Activated T-helper 1 cell treated with anti-CD3 and anti-CD28 coated beads, Interleukin-2, amount 50 U/mL, for 16 hours (primary cell): Measurements from ENCODE around the gene CBX8.

ENCODE experiments used
- DNase-seq, 2 donors: peaks; one replicate each; pipeline ENCODE4 v3.0.0-alpha.2; 2020; ENCODE audit warnings: low read depth in 1 of 2, low spot score in 1 of 2

Gene CBX8

GRCh38 chr17:79796763-79797491 is at the start of gene CBX8:
Gene CBX8 (minus strand): TSS chr17:79797077. CDS start chr17:79796998, 79 bp downstream.
- DNase-seq = peak; percentile 97 to 98

GRCh38 chr17:79845601-79845949 is 48.7 kb upstream of the CBX8 start:
- DNase-seq = no peak

GRCh38 chr17:79844869-79845600 is 48.2 kb upstream of the CBX8 start:
- peak in 1 of 2 donors; percentile 38 for DNase-seq

GRCh38 chr17:79843816-79844800 is 47.2 kb upstream of the CBX8 start:
- DNase-seq = no peak

GRCh38 chr17:79843474-79843815 is 46.6 kb upstream of the CBX8 start:
- DNase-seq = no peak

GRCh38 chr17:79842656-79843473 is 46.0 kb upstream of the CBX8 start:
- no peak for DNase-seq

- DNase-seq = no peak
Measured at GRCh38 chr17:79842136-79842655, 45.3 kb upstream of the CBX8 start.

- DNase-seq = no peak
Measured at GRCh38 chr17:79841369-79842135, 44.7 kb upstream of the CBX8 start.

- DNase-seq = no peak
Measured at GRCh38 chr17:79840989-79841286, 44.1 kb upstream of the CBX8 start.

- DNase-seq = no peak
Measured at GRCh38 chr17:79840269-79840988, 43.6 kb upstream of the CBX8 start.

- peak; percentile 82 to 86 for DNase-seq
Measured at GRCh38 chr17:79839356-79840268, 42.7 kb upstream of the CBX8 start, which contains the start of gene CBX4. Gene CBX4 (minus strand): TSS chr17:79839440. CDS start chr17:79839251, 189 bp downstream.

- DNase-seq = no peak
Measured at GRCh38 chr17:79838522-79839274, 41.8 kb upstream of the CBX8 start.

- no peak for DNase-seq
Measured at GRCh38 chr17:79837888-79838521, 41.1 kb upstream of the CBX8 start.

- no peak for DNase-seq
Measured at GRCh38 chr17:79836972-79837887, 40.4 kb upstream of the CBX8 start.

GRCh38 chr17:79836510-79836971 is 39.7 kb upstream of the CBX8 start:
- DNase-seq = no peak
